ENCODE results near the gene AGAP3. TPM values are rescaled to one million over a fixed set of nuclear protein-coding genes. Genes with fewer than 3 reads are reported as not detected.

Gene AGAP3
- total and polyA plus RNA-seq, 9 donors, result 22.3 to 125 (median 79.9) TPM

DNA sequence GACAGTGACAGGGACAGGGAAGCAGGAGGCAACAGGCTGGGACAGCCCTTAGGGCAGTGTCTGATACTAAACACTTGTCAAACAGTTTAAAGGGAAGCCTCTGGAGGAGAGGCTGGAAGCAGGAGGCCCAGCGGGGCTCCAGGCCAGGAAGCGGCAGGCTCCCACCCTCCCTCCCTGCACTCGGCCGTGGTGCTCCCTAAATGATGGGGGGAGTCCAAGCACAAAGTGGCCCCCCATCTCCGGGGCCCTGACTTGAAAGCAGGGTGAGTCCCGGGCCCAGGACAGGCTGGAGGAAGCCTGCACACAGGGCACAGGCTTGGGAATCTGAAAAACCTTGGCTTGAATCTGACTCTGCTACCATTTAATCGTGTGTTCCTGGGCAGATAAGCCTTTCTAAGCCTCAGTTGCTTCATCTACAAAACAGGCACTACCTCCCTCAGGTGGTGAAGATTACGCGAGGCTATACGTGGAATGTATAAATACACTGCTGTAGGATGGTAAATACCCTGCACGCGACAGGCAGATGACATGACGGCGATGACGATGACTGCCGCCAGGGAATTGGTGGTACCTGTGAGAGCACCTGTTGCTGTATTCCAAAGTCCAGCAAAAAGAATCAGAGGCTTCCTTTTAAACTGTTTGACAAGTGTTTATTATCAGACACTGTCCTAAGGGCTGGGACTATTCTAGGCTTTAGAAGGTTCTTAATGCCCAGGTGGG lies 47.2 kb downstream of the AGAP3 start:
- Histone ChIP-seq H3K36me3 (no peaks in the 10 kb centered on the region), H3K4me1 (ENCODE audit: insufficient read depth) (no peaks in the 10 kb centered on the region), H3K9me3 (no peaks in the 10 kb centered on the region), H3K27me3 (no peaks in the 10 kb centered on the region), H3K4me3 (no peak overlapping the region), H3K27ac (no peak overlapping the region)
- peak in 2 of 5 donors; percentile 7 for DNase-seq
- intact Hi-C loops (cut with DNase I), result loop anchor here in 1 of 4 donors (10.0 kb wide), 1 partner anchor 171 kb away; no protein-coding TSS in a partner anchor
- WGBS, 3 donors, result 85 to 87% (median 87%) methylated on average over 16 of the region's 16 CpGs
- TF ChIP-seq POLR2A (IDR thresholded peaks at IDR 0.05), result no peak
- TF ChIP-seq EP300 (IDR thresholded peaks at IDR 0.05), result no peak
- no peak for TF ChIP-seq CTCF (IDR thresholded peaks at IDR 0.05)

DNA sequence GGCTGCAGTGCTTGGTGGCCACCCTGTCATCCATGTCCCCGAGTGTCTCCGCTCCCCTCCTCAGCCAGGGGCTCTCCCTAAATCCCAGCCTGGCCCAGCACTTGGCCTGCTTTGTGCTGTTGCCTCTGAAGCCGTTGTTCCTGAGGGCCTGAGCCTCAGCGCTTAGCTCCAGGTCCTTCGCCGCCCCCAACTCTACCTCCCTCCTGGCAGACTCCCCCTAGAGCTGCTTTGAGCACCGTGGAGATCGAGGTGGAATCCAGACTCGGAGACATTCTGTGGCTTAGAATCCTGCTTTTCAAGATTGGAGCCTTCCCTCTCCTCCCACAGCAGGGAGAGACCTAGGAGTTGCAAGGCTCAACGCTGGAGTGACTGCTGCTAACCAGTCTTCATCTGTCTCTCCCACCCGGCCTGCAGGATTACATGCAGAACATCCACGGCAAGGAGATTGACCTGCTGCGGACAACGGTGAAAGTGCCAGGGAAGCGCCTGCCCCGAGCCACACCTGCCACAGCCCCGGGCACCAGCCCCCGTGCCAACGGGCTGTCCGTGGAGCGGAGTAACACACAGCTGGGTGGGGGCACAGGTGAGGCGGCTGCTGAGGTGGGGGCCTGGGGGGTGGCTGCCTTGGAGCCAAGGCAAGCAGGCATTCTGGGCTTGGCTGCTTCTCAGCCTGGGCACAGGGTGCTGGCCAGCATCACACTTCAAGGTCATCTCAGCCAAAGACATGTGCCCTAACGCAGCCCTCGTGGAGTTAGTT lies 47.9 kb downstream of the AGAP3 start:
- no peaks in the 10 kb centered on the region for H3K36me3 ChIP-seq
- no peak overlapping the region for H3K27ac ChIP-seq
- H3K27me3 ChIP-seq, result no peaks in the 10 kb centered on the region
- no peaks in the 10 kb centered on the region for H3K4me1 ChIP-seq (ENCODE audit: insufficient read depth)
- 85 to 90% (median 89%) methylated on average over 24 of the region's 24 CpGs for WGBS, 3 donors
- peak in 3 of 5 donors; percentile 10 to 27 (median 15) for DNase-seq
- no peak overlapping the region for H3K4me3 ChIP-seq
- TF ChIP-seq EP300 (IDR thresholded peaks at IDR 0.05), result no peak
- TF ChIP-seq POLR2A (IDR thresholded peaks at IDR 0.05), result no peak
- no peak for TF ChIP-seq CTCF (IDR thresholded peaks at IDR 0.05)
- H3K9me3 ChIP-seq, result no peaks in the 10 kb centered on the region
- intact Hi-C loops (cut with DNase I), result loop anchor here in 1 of 4 donors (10.0 kb wide), 1 partner anchor 171 kb away; no protein-coding TSS in a partner anchor

DNA sequence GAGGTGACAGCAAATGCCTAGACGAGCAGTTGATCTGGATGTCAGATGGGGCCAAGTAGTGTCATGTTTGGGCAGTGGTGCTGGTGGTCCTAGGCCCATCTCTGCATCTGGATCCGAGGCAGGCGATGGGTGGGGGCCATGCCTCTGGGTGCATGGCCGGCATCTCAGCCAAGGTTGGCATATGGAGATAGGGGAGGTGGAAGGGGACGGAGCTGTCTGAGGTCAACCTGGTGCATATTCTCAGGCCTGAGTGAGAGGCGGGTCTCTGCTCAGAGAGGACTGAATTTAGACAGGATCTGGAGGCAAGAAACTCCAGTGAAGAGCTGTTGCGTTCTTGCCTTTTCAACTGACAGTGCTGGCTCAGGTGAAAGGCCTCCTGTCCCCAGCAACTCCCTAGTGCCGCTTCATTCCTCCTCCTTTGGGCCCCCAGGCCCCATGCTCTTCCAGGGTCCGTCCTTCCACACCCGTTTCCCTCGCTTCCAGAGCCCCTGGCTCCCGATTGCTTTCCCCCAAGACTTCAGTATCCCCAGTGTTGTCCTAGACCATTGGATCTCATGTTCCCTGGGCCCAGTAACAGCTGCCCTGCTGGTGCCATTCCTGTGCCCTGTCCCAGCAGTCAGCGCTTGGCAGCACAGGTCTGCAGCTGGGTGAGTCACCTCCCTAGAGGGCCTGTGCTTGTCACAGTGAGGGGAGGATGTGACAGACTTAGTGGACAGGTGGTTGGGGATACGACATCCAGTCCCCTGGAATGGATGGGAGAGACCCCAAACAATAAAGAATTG lies 48.7 kb downstream of the AGAP3 start:
- 92 to 95% (median 93%) methylated on average over 14 of the region's 14 CpGs for WGBS, 3 donors
- no peak for TF ChIP-seq CTCF (IDR thresholded peaks at IDR 0.05)
- no peak for TF ChIP-seq POLR2A (IDR thresholded peaks at IDR 0.05)
- no peak for TF ChIP-seq EP300 (IDR thresholded peaks at IDR 0.05)
- intact Hi-C loops (cut with DNase I), result loop anchor here in 1 of 4 donors (10.0 kb wide), 1 partner anchor 170 kb away; no protein-coding TSS in a partner anchor

DNA sequence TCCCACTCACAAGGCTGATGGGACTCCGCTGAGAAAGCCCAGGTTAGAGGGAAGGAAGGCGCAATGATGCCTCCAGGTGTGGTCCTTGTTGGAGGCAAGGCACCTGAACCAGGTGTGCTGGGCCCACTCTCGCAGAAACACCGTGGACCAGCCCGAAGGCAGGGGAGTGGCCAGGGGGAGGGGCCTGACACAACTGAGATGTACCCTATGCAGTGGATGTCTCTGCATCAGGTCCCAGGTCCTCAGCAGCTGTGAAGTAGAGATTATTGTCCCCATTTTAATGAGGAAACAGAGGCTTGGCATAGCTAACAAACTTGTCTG lies 49.2 kb downstream of the AGAP3 start:
- 85 to 90% (median 87%) methylated on average over 5 of the region's 5 CpGs for WGBS, 3 donors
- Histone ChIP-seq H3K27ac (no peak overlapping the region), H3K27me3 (no peaks in the 10 kb centered on the region), H3K9me3 (no peaks in the 10 kb centered on the region), H3K36me3 (no peaks in the 10 kb centered on the region), H3K4me3 (no peak overlapping the region), H3K4me1 (ENCODE audit: insufficient read depth) (no peaks in the 10 kb centered on the region)
- DNase-seq, result peak in 1 of 5 donors; percentile 7
- TF ChIP-seq EP300 (IDR thresholded peaks at IDR 0.05) (no peak), POLR2A (IDR thresholded peaks at IDR 0.05) (no peak), CTCF (IDR thresholded peaks at IDR 0.05) (no peak)
- intact Hi-C loops (cut with DNase I), result loop anchor here in 1 of 4 donors (10.0 kb wide), 1 partner anchor 169 kb away; no protein-coding TSS in a partner anchor

More for the DNA sequence above, 48.7 kb downstream of the AGAP3 start:
- Histone ChIP-seq H3K36me3 (no peaks in the 10 kb centered on the region), H3K9me3 (no peaks in the 10 kb centered on the region), H3K4me1 (ENCODE audit: insufficient read depth) (no peaks in the 10 kb centered on the region), H3K4me3 (no peak overlapping the region), H3K27me3 (no peaks in the 10 kb centered on the region), H3K27ac (no peak overlapping the region)
- DNase-seq, result peak in 2 of 5 donors; percentile 13 to 26

Data from ovary (tissue), 9 donors.